ENCODE results near the gene PPP2R5C. TPM values are rescaled to one million over a fixed set of nuclear protein-coding genes. Genes with fewer than 3 reads are reported as not detected.
A peak's percentile ranks its signal among the peaks of the same experiment; 100 is the strongest.

Gene PPP2R5C
- total and polyA plus RNA-seq, 11 donors: 99.4 to 248 (median 204) TPM

- no peaks in the 10 kb centered on the region for H3K36me3 ChIP-seq
- 16 to 50% (median 18%) methylated on average over 1 to 15 of the region's 15 CpGs for WGBS, 4 donors
- ATAC-seq (peak in 3 of 4 donors; percentile 31 to 52 (median 37)), DNase-seq (no peak)
- H3K9me3 ChIP-seq: no peaks in the 10 kb centered on the region
- H3K27ac ChIP-seq: peak overlapping the region in 6 of 12 donors; percentile 49 to 80 (median 67)
- intact Hi-C loops (cut with DNase I): loop anchor here in 1 of 10 donors (10.0 kb wide), 1 partner anchor 104 kb away; no protein-coding TSS in a partner anchor
- TF ChIP-seq POLR2A (IDR thresholded peaks at IDR 0.05) (no peak), CTCF (IDR thresholded peaks at IDR 0.05) (no peak)
- H3K4me1 ChIP-seq: peaks cover 0 to 44% (median 14%) of the 10 kb centered on the region in 12 donors
- peak overlapping the region; percentile 47 to 78 (median 62) for H3K4me3 ChIP-seq
- peaks cover 0 to 14% (median 0%) of the 10 kb centered on the region in 9 donors for H3K27me3 ChIP-seq
Observed at GRCh38 chr14:101780887-101781239, 19.4 kb downstream of the PPP2R5C start.

- Histone ChIP-seq H3K4me1 (peaks cover 0 to 44% (median 14%) of the 10 kb centered on the region in 12 donors), H3K27ac (peak overlapping the region in 9 of 12 donors; percentile 6 to 80 (median 57)), H3K27me3 (peaks cover 0 to 14% (median 0%) of the 10 kb centered on the region in 9 donors), H3K4me3 (peak overlapping the region; percentile 47 to 78 (median 62)), H3K9me3 (no peaks in the 10 kb centered on the region), H3K36me3 (peaks cover 0 to 4% (median 0%) of the 10 kb centered on the region in 9 donors)
- DNase-seq (peak in 2 of 5 donors; percentile 49 to 68), ATAC-seq (peak in 3 of 4 donors; percentile 65 to 76 (median 69))
- intact Hi-C loops (cut with DNase I): loop anchor here in 1 of 10 donors (10.0 kb wide), 1 partner anchor 103 kb away; no protein-coding TSS in a partner anchor
- TF ChIP-seq POLR2A (IDR thresholded peaks at IDR 0.05) (no peak), CTCF (IDR thresholded peaks at IDR 0.05) (peak in 1 of 12 donors; percentile 12)
- 2 to 3% (median 2%) methylated on average over 20 to 67 of the region's 67 CpGs for WGBS, 4 donors
Observed at GRCh38 chr14:101781240-101782061, 19.9 kb downstream of the PPP2R5C start.

- peak overlapping the region in 5 of 12 donors; percentile 39 to 68 (median 56) for H3K27ac ChIP-seq
- 61 to 71% (median 64%) methylated on average over 9 to 12 of the region's 12 CpGs for WGBS, 4 donors
- no peak overlapping the region for H3K4me3 ChIP-seq
- intact Hi-C loops (cut with DNase I): loop anchor here in 1 of 10 donors (10.0 kb wide), 1 partner anchor 101 kb away; no protein-coding TSS in a partner anchor
- no peaks in the 10 kb centered on the region for H3K9me3 ChIP-seq
- TF ChIP-seq CTCF (IDR thresholded peaks at IDR 0.05) (no peak), POLR2A (IDR thresholded peaks at IDR 0.05) (no peak)
- H3K36me3 ChIP-seq: peaks cover 0 to 9% (median 0%) of the 10 kb centered on the region in 9 donors
- DNase-seq (peak in 1 of 5 donors; percentile 40), ATAC-seq (peak in 3 of 4 donors; percentile 7 to 55 (median 41))
- H3K4me1 ChIP-seq: peaks cover 0 to 44% (median 14%) of the 10 kb centered on the region in 12 donors
- peaks cover 0 to 14% (median 0%) of the 10 kb centered on the region in 9 donors for H3K27me3 ChIP-seq
Observed at GRCh38 chr14:101783260-101784016, 21.9 kb downstream of the PPP2R5C start.
